D721Med (cell line): ENCODE data around the gene USB1.

Source experiments
- DNase-seq: peaks from one replicate; pipeline ENCODE4 v3.0.0; 2011; ENCODE audit warnings: low spot score; ENCODE audit not compliant: insufficient read length
- FAIRE-seq: peaks from 2 replicates; lab custom pipeline; 2011; peaks lifted over from hg19 to GRCh38; lab: Jason Lieb, UNC
- TF ChIP-seq, protein P1 (sequence below): IDR thresholded peaks from 2 replicates; pipeline ENCODE4 v1.5.1; 2012; ENCODE audit warnings: mild to moderate bottlenecking, control low read depth; ENCODE audit not compliant: insufficient read depth; ENCODE audit errors: missing control alignments

USB1 gene

DNA sequence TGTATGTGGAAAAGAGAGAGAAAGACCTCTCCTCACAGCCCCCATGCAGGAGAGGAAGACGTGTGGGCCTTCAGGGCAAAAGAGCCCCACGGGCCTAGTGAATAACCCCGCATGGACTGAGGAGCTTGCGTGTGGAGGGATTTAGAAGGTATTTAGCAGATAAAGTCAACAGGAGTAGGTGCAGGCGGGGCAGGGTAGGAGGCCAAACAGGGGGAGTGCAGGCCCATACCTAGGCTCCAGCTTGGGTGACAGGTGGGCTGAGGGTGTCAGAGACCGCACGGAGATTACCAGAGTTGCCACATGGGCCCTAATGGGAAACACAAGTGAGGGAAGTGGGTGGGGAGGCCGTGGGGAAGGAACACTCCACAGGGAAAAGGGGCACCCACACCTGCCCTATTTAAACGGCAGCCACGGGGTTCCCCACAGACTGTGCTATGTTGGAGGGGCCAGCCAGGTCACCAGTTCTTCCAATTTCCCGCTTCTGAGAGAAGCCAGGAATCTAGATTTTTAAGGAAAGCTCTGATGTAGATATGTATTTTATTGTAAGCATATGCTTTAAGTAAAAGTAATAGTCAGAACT is 22.1 kb upstream of the USB1 start:
- FAIRE-seq = no peak
- DNase-seq = no peak
- TF ChIP-seq, protein P1, sequence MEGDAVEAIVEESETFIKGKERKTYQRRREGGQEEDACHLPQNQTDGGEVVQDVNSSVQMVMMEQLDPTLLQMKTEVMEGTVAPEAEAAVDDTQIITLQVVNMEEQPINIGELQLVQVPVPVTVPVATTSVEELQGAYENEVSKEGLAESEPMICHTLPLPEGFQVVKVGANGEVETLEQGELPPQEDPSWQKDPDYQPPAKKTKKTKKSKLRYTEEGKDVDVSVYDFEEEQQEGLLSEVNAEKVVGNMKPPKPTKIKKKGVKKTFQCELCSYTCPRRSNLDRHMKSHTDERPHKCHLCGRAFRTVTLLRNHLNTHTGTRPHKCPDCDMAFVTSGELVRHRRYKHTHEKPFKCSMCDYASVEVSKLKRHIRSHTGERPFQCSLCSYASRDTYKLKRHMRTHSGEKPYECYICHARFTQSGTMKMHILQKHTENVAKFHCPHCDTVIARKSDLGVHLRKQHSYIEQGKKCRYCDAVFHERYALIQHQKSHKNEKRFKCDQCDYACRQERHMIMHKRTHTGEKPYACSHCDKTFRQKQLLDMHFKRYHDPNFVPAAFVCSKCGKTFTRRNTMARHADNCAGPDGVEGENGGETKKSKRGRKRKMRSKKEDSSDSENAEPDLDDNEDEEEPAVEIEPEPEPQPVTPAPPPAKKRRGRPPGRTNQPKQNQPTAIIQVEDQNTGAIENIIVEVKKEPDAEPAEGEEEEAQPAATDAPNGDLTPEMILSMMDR = no peak

DNA sequence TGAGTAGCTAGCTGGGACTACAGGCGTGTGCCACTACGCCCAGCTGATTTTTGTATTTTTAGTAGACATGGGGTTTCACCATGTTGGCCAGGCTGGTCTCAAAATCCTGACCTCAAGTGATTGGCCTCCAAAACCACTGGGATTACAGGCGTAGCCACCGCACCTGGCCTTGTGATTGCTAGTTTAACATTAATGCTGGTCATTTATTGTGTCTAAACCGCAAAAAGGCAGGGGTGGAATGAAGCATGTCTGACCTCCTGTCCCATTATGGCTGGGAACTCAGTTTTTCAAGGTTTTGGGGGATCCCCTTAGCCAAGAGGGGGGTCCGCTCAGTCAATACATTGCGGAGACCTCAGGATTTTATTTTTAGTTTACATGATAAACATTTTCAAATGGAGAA is 19.6 kb upstream of the USB1 start:
- TF ChIP-seq, protein P1 = no peak
- DNase-seq (no peak), FAIRE-seq (no peak)

DNA sequence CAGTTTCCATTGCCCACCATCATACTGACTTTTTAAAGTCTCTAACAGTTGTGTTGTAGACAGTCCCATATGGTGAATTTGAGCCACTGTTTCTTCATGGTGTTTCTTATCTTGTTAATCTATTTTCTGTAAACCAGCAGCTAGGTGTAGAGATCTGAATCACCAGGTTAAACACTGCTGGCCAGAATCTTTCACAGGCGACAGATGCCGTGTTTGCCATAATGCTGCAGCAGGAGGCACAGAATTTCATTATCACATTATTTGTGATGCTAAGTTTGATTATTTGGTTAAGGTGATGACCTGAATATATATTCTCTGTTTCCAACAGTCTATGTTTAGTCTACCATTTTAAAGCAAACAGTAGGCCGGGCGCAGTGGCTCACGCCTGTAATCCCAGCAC is 18.8 kb upstream of the USB1 start:
- FAIRE-seq = no peak
- DNase-seq = no peak
- TF ChIP-seq, protein P1 = no peak

DNA sequence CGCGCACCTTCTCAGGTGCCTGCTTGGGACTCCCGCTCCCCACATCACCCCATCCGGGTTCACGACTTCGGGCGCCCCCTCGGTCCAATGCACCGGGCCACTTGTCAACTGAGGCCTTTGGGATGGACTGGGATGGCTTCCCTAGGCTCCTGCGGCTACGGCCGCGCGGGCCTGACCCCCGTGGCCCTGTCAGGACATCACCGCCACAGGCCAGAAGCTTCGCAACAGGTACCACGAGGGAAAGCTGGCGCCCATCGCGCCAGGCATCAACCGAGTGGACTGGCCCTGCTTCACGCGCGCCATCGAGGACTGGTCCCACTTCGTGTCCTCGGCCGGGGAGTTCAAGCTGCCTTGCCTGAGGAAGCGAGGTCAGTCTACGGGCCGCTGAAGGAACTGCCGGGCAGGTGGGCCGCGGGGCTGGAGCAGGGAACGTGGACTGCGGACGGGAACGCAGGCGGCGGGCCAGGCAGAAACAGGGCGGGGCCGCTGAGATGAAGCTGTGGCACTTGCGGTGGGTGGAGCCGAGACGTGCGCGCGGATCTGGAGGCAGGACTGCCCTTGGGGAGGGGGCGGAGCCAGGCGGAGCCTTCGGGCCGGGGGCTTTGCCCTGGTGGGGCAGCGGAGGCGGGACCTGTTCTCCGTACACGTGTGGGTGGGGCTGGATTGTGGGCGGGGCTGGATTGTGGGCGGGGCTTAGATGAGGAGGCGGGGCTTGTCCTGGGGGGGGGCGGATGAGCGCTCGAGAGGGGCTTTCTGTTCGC is 16.6 kb upstream of the USB1 start:
- FAIRE-seq (no peak), DNase-seq (no peak)
- TF ChIP-seq, protein P1 = no peak

DNA sequence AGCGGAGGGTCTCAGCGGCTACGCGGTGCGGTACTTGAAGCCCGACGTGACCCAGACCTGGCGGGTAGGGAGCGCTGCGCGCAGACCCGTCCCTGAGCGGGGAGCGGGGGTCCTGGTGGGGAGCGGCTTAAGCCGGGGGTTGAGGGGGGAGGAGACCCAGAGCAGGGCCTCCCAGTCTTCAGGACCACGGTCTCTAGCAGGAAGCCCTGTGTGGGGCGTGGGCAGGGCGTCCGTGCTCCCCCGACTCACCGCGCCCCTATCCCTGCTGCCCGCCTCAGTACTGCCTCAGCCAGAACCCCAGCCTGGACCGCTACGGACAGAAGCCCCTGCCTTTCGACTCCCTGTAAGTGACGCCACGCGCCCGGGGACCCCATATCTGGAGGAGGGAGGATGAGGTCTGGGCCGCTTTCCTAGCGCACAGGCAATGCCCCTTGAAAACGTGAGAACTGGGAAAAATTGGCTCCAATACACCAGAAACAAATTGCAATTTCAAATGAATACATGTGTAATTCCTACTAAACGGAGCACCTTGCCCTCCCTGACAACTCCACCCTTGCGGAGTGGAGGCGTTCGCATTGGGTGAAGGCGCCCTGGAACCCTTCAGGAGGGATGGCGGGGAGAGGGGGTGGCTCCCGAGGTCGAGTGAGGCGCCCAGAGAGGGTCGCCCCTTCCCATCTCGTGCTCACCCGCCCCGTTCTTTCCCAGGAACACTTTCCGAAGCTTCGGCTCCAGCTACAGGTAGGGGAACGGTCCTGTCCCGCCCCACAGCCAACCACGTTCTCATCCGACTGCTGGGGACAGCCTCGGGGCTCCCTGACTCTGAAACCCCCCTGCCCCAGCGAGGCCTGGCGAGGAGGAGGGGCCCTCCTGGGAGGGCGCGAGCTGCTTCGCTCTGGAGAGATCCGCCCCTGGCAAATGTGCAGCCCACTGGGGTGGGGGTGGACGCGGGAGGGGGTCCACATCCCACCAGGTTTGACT is 15.7 kb upstream of the USB1 start:
- DNase-seq (no peak), FAIRE-seq (no peak)
- TF ChIP-seq, protein P1 = no peak

DNA sequence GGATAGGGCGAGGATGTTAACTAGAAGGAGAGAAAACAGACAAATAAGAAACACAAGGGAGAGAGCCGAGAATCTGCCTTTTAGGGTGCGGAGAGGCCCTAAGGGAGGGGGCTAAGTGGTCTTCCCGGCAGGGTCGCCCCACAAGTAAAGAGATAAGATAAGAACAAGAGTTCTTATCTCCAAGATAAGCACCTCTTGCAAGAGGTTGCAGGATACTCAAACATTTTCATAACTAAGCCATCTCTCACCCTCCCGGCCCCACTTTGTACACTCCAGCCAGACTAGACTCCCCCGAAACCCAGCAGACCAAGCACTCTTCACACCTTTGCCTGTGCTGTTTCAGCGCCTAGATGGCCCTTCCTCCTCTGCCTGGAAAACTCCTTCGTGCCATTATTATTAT is 15.0 kb upstream of the USB1 start:
- TF ChIP-seq, protein P1 = no peak
- no peak for FAIRE-seq
- no peak for DNase-seq
